BLaER1 (cell line): ENCODE results near the gene TEKT2.
A peak's percentile ranks its signal among the peaks of the same experiment; 100 is the strongest.

Source experiments
- H3K27ac ChIP-seq: shearing (Covaris generic); formaldehyde crosslinking; 2 replicates; pipeline ENCODE4 v1.8.1; 2022
- H3K27me3 ChIP-seq: shearing (Covaris generic); formaldehyde crosslinking; 2 replicates; pipeline ENCODE4 v1.8.1; 2022
- H3K36me3 ChIP-seq: shearing (Covaris generic); formaldehyde crosslinking; 2 replicates; pipeline ENCODE4 v1.8.1; 2022
- H3K4me1 ChIP-seq: shearing (Covaris generic); formaldehyde crosslinking; 2 replicates; pipeline ENCODE4 v1.8.1; 2022
- H3K4me2 ChIP-seq: shearing (Covaris generic); formaldehyde crosslinking; 2 replicates; pipeline ENCODE4 v1.8.1; 2022
- H3K4me3 ChIP-seq: shearing (Covaris generic); formaldehyde crosslinking; 2 replicates; pipeline ENCODE4 v1.8.1; 2022
- H3K9ac ChIP-seq: shearing (Covaris generic); formaldehyde crosslinking; 2 replicates; pipeline ENCODE4 v1.8.1; 2022
- H3K9me3 ChIP-seq: shearing (Covaris generic); formaldehyde crosslinking; 2 replicates; pipeline ENCODE4 v1.8.1; 2022
- H4K20me1 ChIP-seq: shearing (Covaris generic); formaldehyde crosslinking; 2 replicates; pipeline ENCODE4 v1.8.1; 2022
- Cebpa-rat ChIP-seq: shearing (Covaris generic); IDR thresholded peaks from 2 replicates; pipeline ENCODE4 v1.8.1; 2022

Gene TEKT2

GRCh38 chr1:36092798-36093185, 8.9 kb downstream of the TEKT2 start:
- TF ChIP-seq Cebpa-rat: no peak
- Histone ChIP-seq H3K36me3 (peaks cover 49% of the 10 kb centered on the region), H3K4me2 (peak overlapping the region; percentile 96)

DNA sequence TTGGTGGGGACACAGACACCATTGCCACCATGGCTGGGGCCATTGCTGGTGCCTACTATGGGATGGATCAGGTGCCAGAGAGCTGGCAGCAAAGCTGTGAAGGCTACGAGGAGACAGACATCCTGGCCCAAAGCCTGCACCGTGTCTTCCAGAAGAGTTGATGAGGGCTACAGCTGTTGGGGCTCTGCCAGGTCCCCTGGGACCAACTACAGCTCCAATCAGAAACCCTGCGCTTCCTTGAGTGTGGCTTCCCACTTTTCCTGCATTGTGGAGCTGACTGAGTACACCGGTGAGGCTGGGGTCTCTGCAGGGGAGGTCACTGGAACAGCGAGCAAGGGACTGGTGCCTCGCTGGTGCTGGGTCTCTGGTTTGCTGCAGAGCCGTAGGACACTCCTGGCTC, 9.3 kb downstream of the TEKT2 start:
- H3K27ac ChIP-seq: peak overlapping the region; percentile 86
- peaks cover 49% of the 10 kb centered on the region for H3K36me3 ChIP-seq
- no peak for TF ChIP-seq Cebpa-rat
- no peaks in the 10 kb centered on the region for H3K27me3 ChIP-seq
- H3K9ac ChIP-seq: peak overlapping the region; percentile 64
- no peaks in the 10 kb centered on the region for H3K9me3 ChIP-seq
- H3K4me2 ChIP-seq: peak overlapping the region; percentile 96
- peak overlapping the region; percentile 49 for H3K4me3 ChIP-seq
- peaks cover 92% of the 10 kb centered on the region for H3K4me1 ChIP-seq
- peaks cover 51% of the 10 kb centered on the region for H4K20me1 ChIP-seq

More at GRCh38 chr1:36092798-36093185, 8.9 kb downstream of the TEKT2 start:
- peak overlapping the region; percentile 49 for H3K4me3 ChIP-seq
- H3K4me1 ChIP-seq: peaks cover 92% of the 10 kb centered on the region
- peak overlapping the region; percentile 64 for H3K9ac ChIP-seq
- peaks cover 51% of the 10 kb centered on the region for H4K20me1 ChIP-seq
- no peaks in the 10 kb centered on the region for H3K27me3 ChIP-seq
- peak overlapping the region; percentile 86 for H3K27ac ChIP-seq
- no peaks in the 10 kb centered on the region for H3K9me3 ChIP-seq

- Histone ChIP-seq H3K4me2 (peak overlapping the region; percentile 96), H3K4me1 (peaks cover 89% of the 10 kb centered on the region), H3K27ac (peak overlapping the region; percentile 86), H3K4me3 (peak overlapping the region; percentile 49), H3K36me3 (peaks cover 49% of the 10 kb centered on the region), H4K20me1 (peaks cover 51% of the 10 kb centered on the region), H3K9ac (peak overlapping the region; percentile 64), H3K9me3 (no peaks in the 10 kb centered on the region), H3K27me3 (no peaks in the 10 kb centered on the region)
- TF ChIP-seq Cebpa-rat: no peak
Observed at GRCh38 chr1:36093929-36094328, 10.0 kb downstream of the TEKT2 start.

GRCh38 chr1:36094621-36095061, 10.7 kb downstream of the TEKT2 start:
- Histone ChIP-seq H3K9ac (peak overlapping the region; percentile 64), H4K20me1 (peaks cover 51% of the 10 kb centered on the region)

DNA sequence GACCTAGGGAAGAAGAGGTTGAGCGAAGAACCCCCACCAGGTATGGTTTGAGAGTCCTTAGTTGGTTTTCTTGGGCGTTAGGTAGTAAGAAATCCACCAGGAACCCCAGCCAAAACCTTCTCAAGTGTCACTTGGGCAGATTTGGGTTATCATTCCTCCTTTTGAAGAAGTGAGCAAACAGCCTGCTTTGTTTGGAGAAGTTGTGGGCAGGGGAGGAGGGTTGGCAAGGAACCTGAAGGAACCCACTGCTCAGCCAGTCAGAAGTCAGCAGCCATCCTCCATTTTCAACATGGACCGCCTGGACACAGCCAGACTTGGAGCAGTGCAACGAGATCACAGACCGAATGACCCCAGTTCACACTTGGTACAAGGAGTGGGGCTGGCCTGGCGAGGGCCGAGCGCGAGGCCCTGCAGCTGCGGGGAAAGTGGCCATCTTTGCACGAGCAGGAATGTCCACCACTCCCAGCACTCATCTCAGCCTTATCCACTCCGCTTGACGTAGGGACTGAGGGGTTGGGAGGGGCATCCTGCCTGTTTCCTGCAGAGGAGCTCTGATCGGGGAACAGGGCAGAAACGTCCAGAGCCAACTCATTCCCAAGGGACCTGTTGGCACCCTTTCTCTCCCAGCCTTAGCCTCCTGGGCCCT, 12.0 kb downstream of the TEKT2 start:
- Histone ChIP-seq H3K4me3 (no peak overlapping the region), H3K27ac (peak overlapping the region; percentile 86), H3K4me2 (peak overlapping the region; percentile 96), H3K4me1 (peaks cover 74% of the 10 kb centered on the region), H3K27me3 (no peaks in the 10 kb centered on the region), H4K20me1 (peaks cover 41% of the 10 kb centered on the region), H3K9me3 (no peaks in the 10 kb centered on the region), H3K9ac (0 out of 2 replicates have a peak overlapping the region, but pooled peaks have one; percentile 11), H3K36me3 (peaks cover 44% of the 10 kb centered on the region)
- TF ChIP-seq Cebpa-rat: no peak

More at GRCh38 chr1:36094621-36095061, 10.7 kb downstream of the TEKT2 start:
- peaks cover 49% of the 10 kb centered on the region for H3K36me3 ChIP-seq
- peak overlapping the region; percentile 49 for H3K4me3 ChIP-seq
- TF ChIP-seq Cebpa-rat: no peak
- H3K4me1 ChIP-seq: peaks cover 86% of the 10 kb centered on the region
- no peaks in the 10 kb centered on the region for H3K9me3 ChIP-seq
- peak overlapping the region; percentile 96 for H3K4me2 ChIP-seq
- peak overlapping the region; percentile 86 for H3K27ac ChIP-seq
- H3K27me3 ChIP-seq: no peaks in the 10 kb centered on the region

GRCh38 chr1:36096500-36097432, 12.9 kb downstream of the TEKT2 start:
- no peaks in the 10 kb centered on the region for H3K9me3 ChIP-seq
- peak overlapping the region; percentile 96 for H3K4me2 ChIP-seq
- no peak for TF ChIP-seq Cebpa-rat
- peak overlapping the region; percentile 63 for H3K9ac ChIP-seq
- peaks cover 36% of the 10 kb centered on the region for H3K36me3 ChIP-seq
- H3K27me3 ChIP-seq: no peaks in the 10 kb centered on the region
- H3K27ac ChIP-seq: peak overlapping the region; percentile 86
- peaks cover 33% of the 10 kb centered on the region for H4K20me1 ChIP-seq
- H3K4me1 ChIP-seq: peaks cover 65% of the 10 kb centered on the region
- H3K4me3 ChIP-seq: no peak overlapping the region

DNA sequence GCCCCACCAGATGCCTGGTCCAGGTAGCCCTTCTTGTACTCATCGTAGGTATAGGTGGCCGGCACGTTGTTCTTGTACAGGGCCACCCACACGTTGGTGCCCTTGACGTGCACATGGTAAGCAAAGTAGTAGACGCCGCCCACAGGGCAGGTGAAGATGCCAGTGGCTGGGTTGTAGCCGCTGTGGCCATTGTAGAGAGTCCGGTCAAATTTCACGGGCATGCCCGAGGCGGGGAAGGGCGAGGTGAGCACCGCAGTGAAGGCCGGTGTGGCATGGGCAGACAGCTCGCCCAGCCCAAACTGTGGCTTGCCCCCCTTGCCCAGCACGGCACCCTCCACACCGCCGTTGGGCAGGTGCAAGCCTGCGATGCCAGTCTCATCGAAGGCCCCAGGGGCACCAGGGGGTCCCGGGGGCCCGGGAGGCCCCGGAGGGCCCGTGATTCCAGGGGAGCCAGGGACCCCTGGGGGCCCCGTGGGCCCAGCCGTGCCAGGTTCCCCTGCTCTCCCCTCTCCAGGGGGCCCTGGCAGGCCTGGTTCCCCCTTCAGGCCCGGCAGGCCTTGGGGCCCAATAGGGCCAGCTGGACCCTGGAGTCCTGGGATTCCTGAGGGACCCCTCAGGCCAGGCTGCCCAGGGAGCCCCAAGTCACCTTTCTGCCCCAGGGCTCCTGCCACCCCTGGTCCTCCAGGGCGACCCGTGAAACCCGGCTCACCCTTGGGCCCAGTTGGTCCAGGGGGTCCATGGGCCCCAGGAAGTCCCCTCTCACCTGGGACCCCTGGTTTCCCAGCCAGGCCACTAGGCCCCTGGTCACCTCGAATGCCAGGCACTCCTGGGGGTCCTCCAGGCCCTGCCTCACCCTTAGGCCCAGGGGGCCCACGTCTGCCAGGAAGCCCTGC, 14.0 kb downstream of the TEKT2 start:
- Histone ChIP-seq H3K27me3 (no peaks in the 10 kb centered on the region), H3K4me1 (peaks cover 53% of the 10 kb centered on the region), H3K4me2 (peak overlapping the region; percentile 96), H3K4me3 (no peak overlapping the region), H3K27ac (peak overlapping the region; percentile 86), H3K9ac (peak overlapping the region; percentile 63), H3K9me3 (no peaks in the 10 kb centered on the region), H3K36me3 (peaks cover 24% of the 10 kb centered on the region), H4K20me1 (peaks cover 21% of the 10 kb centered on the region)
- TF ChIP-seq Cebpa-rat: no peak

DNA sequence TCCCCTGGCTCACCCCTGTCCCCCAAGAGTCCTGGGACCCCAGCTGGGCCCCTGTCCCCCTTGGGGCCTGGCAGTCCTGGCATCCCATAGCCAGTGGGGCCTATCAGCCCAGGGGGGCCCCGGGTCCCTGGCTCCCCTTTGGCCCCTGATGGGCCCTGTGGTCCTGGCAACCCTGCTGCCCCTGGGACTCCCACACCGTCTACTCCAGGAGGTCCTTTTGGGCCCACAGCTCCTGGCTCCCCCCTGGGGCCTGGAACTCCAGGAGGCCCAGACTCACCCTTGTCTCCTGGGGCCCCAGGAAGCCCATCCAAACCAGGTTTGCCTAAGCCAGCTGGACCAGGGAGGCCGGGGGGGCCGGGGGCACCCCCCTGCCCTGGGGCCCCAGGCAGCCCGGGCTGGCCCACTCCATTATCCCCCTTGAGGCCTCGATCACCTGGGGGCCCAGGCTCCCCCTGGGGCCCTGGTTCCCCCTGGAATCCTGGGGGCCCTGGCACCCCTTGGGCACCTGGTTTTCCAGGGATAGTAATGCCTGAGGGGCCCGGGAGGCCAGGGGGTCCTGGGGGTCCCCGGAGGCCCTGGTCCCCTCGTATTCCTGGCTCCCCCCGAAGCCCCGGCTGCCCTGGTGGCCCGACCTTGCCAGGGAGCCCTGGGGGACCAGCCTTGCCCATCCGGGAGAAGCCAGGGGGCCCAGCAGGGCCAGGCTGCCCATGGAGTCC, 14.9 kb downstream of the TEKT2 start:
- H3K4me3 ChIP-seq: no peak overlapping the region
- peak overlapping the region; percentile 63; the same call in 1 of the 2 replicates for H3K9ac ChIP-seq
- peak overlapping the region; percentile 86 for H3K27ac ChIP-seq
- no peaks in the 10 kb centered on the region for H3K27me3 ChIP-seq
- peaks cover 12% of the 10 kb centered on the region for H4K20me1 ChIP-seq
- peaks cover 15% of the 10 kb centered on the region for H3K36me3 ChIP-seq
- TF ChIP-seq Cebpa-rat: no peak
- H3K9me3 ChIP-seq: no peaks in the 10 kb centered on the region
- peaks cover 45% of the 10 kb centered on the region for H3K4me1 ChIP-seq
- no peak overlapping the region for H3K4me2 ChIP-seq
